Neural progenitor cell (in vitro differentiated cells): ENCODE results near the gene ARHGEF4.

Source experiments
- CTCF ChIP-seq: fragments of 200-600 bp; sonication (generic); IDR thresholded peaks from 2 replicates; pipeline ENCODE4 v1.5.1; 2017; ENCODE audit warnings: antibody characterized with exemption, mild to moderate bottlenecking
- EZH2 ChIP-seq: fragments of 200-600 bp; sonication (generic); IDR thresholded peaks from 2 replicates; pipeline ENCODE4 v1.6.1; 2017; ENCODE audit warnings: antibody characterized with exemption, mild to moderate bottlenecking, moderate library complexity
- EZH2phosphoT487 ChIP-seq: fragments of 200-600 bp; sonication (generic); IDR thresholded peaks from 2 replicates; pipeline ENCODE4 v1.6.1; 2017; ENCODE audit warnings: antibody characterized with exemption

- TF ChIP-seq EZH2phosphoT487 (no peak), CTCF (no peak), EZH2 (no peak)
Measured at GRCh38 chr2:131038258-131039100, 201.8 kb downstream of the ARHGEF4 start.
